Motor neuron (in vitro differentiated cells): ENCODE results near the gene CPE. TPM values are rescaled to one million over a fixed set of nuclear protein-coding genes. Genes with fewer than 3 reads are reported as not detected.

Experiments used
- ATAC-seq, 8 experiments: fragments of 200-7000 bp; cut with Tn5 transposase; replicated peaks in 6 of 8; 2 replicates each; pipeline ENCODE4 v1.8.0; 2021; ENCODE audit warnings: mild to moderate bottlenecking in 8 of 8, moderate library complexity in 8 of 8
- H3K27ac ChIP-seq, 2 donors: fragments of 250-450 bp; sonication (Bioruptor Pico); 2 replicates each; pipeline ENCODE4 v1.9.0; 2021; ENCODE audit warnings: antibody characterized with exemption in 2 of 2, mild to moderate bottlenecking in 2 of 2, moderate library complexity in 1 of 2
- H3K4me1 ChIP-seq, 2 donors: fragments of 250-450 bp; sonication (Bioruptor Pico); replicated peaks in 1 of 2; 2 replicates each; pipeline ENCODE4 v1.6.1; 2021; ENCODE audit warnings: antibody characterized with exemption in 2 of 2, mild to moderate bottlenecking in 2 of 2, moderate library complexity in 1 of 2
- H3K4me3 ChIP-seq, 5 donors: fragments of 250-450 bp; sonication (Bioruptor Pico); 2 replicates each; pipeline ENCODE4 v1.9.0; 2021; ENCODE audit warnings: antibody characterized with exemption in 5 of 5, mild to moderate bottlenecking in 5 of 5, moderate library complexity in 4 of 5
- WGBS, 10 experiments: fragments of 450-650 bp; shearing (Covaris generic); methylation state at CpG; one replicate each; pipeline ENCODE4 v1.0.0; 2022; 5-methylcytosine and 5-hydroxymethylcytosine counted together
- in situ Hi-C, 9 experiments: fragments of 400-800 bp; cut with MboI; loops; one replicate each; pipeline ENCODE4 v1.15.0; 2021; ENCODE audit warnings: low sequenced_read_pairs in 9 of 9, low pct_unique_long_range_greater_than_20kb in 2 of 9; ENCODE audit not compliant: unreplicated experiment in 9 of 9
- total RNA-seq, 8 experiments: library from RNA; unstranded; fragments of 300-600 nt; gene quantifications; 2 replicates each; pipeline versions ENCODE4 v1.2.3 to v1.2.4, GENCODE V29; 2022

CPE gene
- total RNA-seq, 8 experiments from 2014 or later, result 120 to 361 (median 248) TPM

- WGBS, 10 experiments, result 37 to 84% (median 60%) methylated on average over 1 to 4 of the region's 4 CpGs; no CpG with 5 or more reads in 1 of the 10 experiments
- in situ Hi-C loops, result loop anchor here in 6 of 9 experiments (10.0 to 25.0 kb wide), 2 partner anchors 554 to 562 kb away; no protein-coding TSS in a partner anchor
Observed at GRCh38 chr4:165532976-165533375, 154.2 kb downstream of the CPE start.

GRCh38 chr4:165537028-165537648, 158.3 kb downstream of the CPE start:
- 0 to 91% (median 62%) methylated on average over 1 to 6 of the region's 6 CpGs for WGBS, 10 experiments
- in situ Hi-C loops, result loop anchor here in 6 of 9 experiments (10.0 to 25.0 kb wide), 2 partner anchors 550 to 558 kb away; no protein-coding TSS in a partner anchor
- H3K4me1 ChIP-seq, result no peaks in the 10 kb centered on the region
- ATAC-seq, result peak in 2 of 8 experiments; percentile 25 to 47
- H3K4me3 ChIP-seq, result no peak overlapping the region
- no peak overlapping the region for H3K27ac ChIP-seq

More at GRCh38 chr4:165532976-165533375, 154.2 kb downstream of the CPE start:
- no peak overlapping the region for H3K27ac ChIP-seq
- peak in 2 of 8 experiments; percentile 30 to 66 for ATAC-seq
- H3K4me3 ChIP-seq, result no peak overlapping the region
- no peaks in the 10 kb centered on the region for H3K4me1 ChIP-seq

- H3K27ac ChIP-seq, result no peak overlapping the region
- 19 to 100% (median 84%) methylated on average over 1 to 3 of the region's 3 CpGs for WGBS, 10 experiments
- H3K4me3 ChIP-seq, result no peak overlapping the region
- no peak for ATAC-seq
- in situ Hi-C loops, result loop anchor here in 8 of 9 experiments (10.0 to 25.0 kb wide), 3 partner anchors 545 to 555 kb away; no protein-coding TSS in a partner anchor
- H3K4me1 ChIP-seq, result no peaks in the 10 kb centered on the region
Observed at GRCh38 chr4:165539801-165540200, 161.0 kb downstream of the CPE start.

GRCh38 chr4:165540206-165540830, 161.5 kb downstream of the CPE start:
- Histone ChIP-seq H3K4me3 (no peak overlapping the region), H3K4me1 (no peaks in the 10 kb centered on the region), H3K27ac (no peak overlapping the region)
- in situ Hi-C loops, result loop anchor here in 6 of 9 experiments (10.0 to 25.0 kb wide), 3 partner anchors 544 to 554 kb away; no protein-coding TSS in a partner anchor
- no peak for ATAC-seq
- 33 to 96% (median 67%) methylated on average over 2 to 9 of the region's 9 CpGs; no CpG with 5 or more reads in 1 of the 10 experiments for WGBS, 10 experiments

GRCh38 chr4:165541851-165542459, 163.1 kb downstream of the CPE start:
- in situ Hi-C loops, result loop anchor here in 6 of 9 experiments (10.0 to 25.0 kb wide), 3 partner anchors 543 to 553 kb away; no protein-coding TSS in a partner anchor
- Histone ChIP-seq H3K27ac (no peak overlapping the region), H3K4me1 (no peaks in the 10 kb centered on the region), H3K4me3 (no peak overlapping the region)
- ATAC-seq, result no peak
- WGBS, 10 experiments, result 47 to 100% (median 87%) methylated on average over 1 to 10 of the region's 10 CpGs

- Histone ChIP-seq H3K4me1 (no peaks in the 10 kb centered on the region), H3K4me3 (no peak overlapping the region), H3K27ac (no peak overlapping the region)
- in situ Hi-C loops, result loop anchor here in 6 of 9 experiments (10.0 to 25.0 kb wide), 3 partner anchors 542 to 552 kb away; no protein-coding TSS in a partner anchor
- 22 to 100% (median 85%) methylated on average over 1 to 2 of the region's 2 CpGs for WGBS, 10 experiments
- ATAC-seq, result no peak
Observed at GRCh38 chr4:165542476-165542875, 163.7 kb downstream of the CPE start.

Other genes with a start within 250 kb of the CPE start
- 10 to 100 TPM; 13.2 to 23.0 (median 17.2) TPM for gene KLHL2, start 171.4 kb upstream of the CPE start, total RNA-seq
- 100 to 1,000 TPM in 6 of 8 experiments, 10 to 100 TPM in 2; 51.0 to 211 (median 127) TPM for gene MSMO1, start 51.3 kb upstream of the CPE start, total RNA-seq